Psoas muscle (tissue), 8 donors: ENCODE data around the gene MFN2. TPM values are rescaled to one million over a fixed set of nuclear protein-coding genes. Genes with fewer than 3 reads are reported as not detected.
A peak's percentile ranks its signal among the peaks of the same experiment; 100 is the strongest.

Source experiments
- ATAC-seq, 4 donors: fragments of 200-7000 bp; cut with Tn5 transposase; one replicate each; pipeline ENCODE4 v1.9.1; 2020; ENCODE audit warnings: moderate library complexity in 3 of 4, mild to moderate bottlenecking in 2 of 4
- DNase-seq, 2 donors: peaks; one replicate each; pipeline ENCODE4 v3.0.0-alpha.2; 2020
- H3K27ac ChIP-seq: fragments of 200-600 bp; one replicate; pipeline ENCODE4 v1.8.0; 2022
- H3K27me3 ChIP-seq, 3 donors: fragments of 200-600 bp in 1 of 3; one replicate each; pipeline versions ENCODE4 v1.6.1 to v1.8.0; 2013 to 2022; ENCODE audit warnings: low read length in 2 of 3, mild to moderate bottlenecking in 2 of 3, moderate library complexity in 1 of 3; ENCODE audit not compliant: insufficient read depth in 3 of 3
- H3K36me3 ChIP-seq, 2 donors: fragments of 200-600 bp in 1 of 2; one replicate each; pipeline versions ENCODE4 v1.6.1 to v1.8.0; 2013 to 2022; ENCODE audit warnings: low read depth in 1 of 2, mild to moderate bottlenecking in 1 of 2, moderate library complexity in 1 of 2; ENCODE audit not compliant: insufficient read depth in 1 of 2
- H3K4me1 ChIP-seq: fragments of 200-600 bp; one replicate; pipeline ENCODE4 v1.8.0; 2022
- H3K4me3 ChIP-seq: fragments of 200-600 bp; one replicate; pipeline ENCODE4 v1.8.0; 2022; ENCODE audit warnings: mild to moderate bottlenecking
- H3K9me3 ChIP-seq: fragments of 200-600 bp; one replicate; pipeline ENCODE4 v1.8.0; 2022
- CTCF ChIP-seq: fragments of 200-600 bp; IDR thresholded peaks from one replicate; pipeline ENCODE4 v1.8.0; 2022; ENCODE audit warnings: antibody characterized with exemption
- WGBS, 3 donors: extraction: QIAGEN DNeasy Blood & Tissue Kit; methylation state at CpG; one replicate each; pipeline versions ENCODE4 v1.1.6 to v1.1.7; 2013; 5-methylcytosine and 5-hydroxymethylcytosine counted together
- intact Hi-C, 2 donors: fragments of 100-400 bp; cut with DNase I; formaldehyde crosslinking; loops; one replicate each; pipeline versions ENCODE4 v1.11.0 to v1.14.2; 2022
- polyA plus RNA-seq, 3 donors: library from polyadenylated mRNA; stranded (reverse); fragments of 200-250 nt; gene quantifications; one replicate each; pipeline ENCODE4 v1.2.3, GENCODE V29; 2013
- total RNA-seq, 4 donors: library from RNA; stranded (reverse); fragmentation: NEBNext Ultra II Directional in 2 of 4; extraction: Animal tissue kit (Norgen Biotek cat#: 25700) in 2 of 4; gene quantifications; one replicate each; pipeline versions ENCODE4 v1.2.1 to v1.2.4, GENCODE V29; 2021 to 2023
- donor health status: healthy with polysubstance abuse.
- donor health status: DM: no; HTN: no; CAD: no; lungs with moderate emphysema.
- donor health status: Bipolar disorder and iron deficiency.
- donor health status: healthy.
- donor health status: DM: yes; HTN: yes; CAD: no.
- donor health status: DM: no; HTN: no; CAD: no.
- donor health status: DM: no; HTN: no; CAD: no.
- donor health status: DM: yes; HTN: yes; CAD: no.

The MFN2 gene
- total and polyA plus RNA-seq, 7 donors, result 163 to 542 (median 245) TPM

- TF ChIP-seq CTCF, result no peak
- H3K9me3 ChIP-seq, result no peaks in the 10 kb centered on the region
- no peaks in the 10 kb centered on the region for H3K27me3 ChIP-seq
- H3K4me1 ChIP-seq, result no peaks in the 10 kb centered on the region
- H3K36me3 ChIP-seq, result peaks cover 0 to 90% of the 10 kb centered on the region in 2 donors
- H3K27ac ChIP-seq, result no peak overlapping the region
- intact Hi-C loops, result no loop called here
- ATAC-seq (no peak), DNase-seq (no peak)
- WGBS, 3 donors, result 65 to 78% (median 74%) methylated on average over 2 to 3 of the region's 3 CpGs
- H3K4me3 ChIP-seq, result no peak overlapping the region
These were observed 16.6 kb upstream of the MFN2 start for GRCh38 chr1:11963622-11964021.

GRCh38 chr1:11964656-11965055 is 15.6 kb upstream of the MFN2 start:
- no peak for TF ChIP-seq CTCF
- no peak for DNase-seq
- 83 to 85% (median 83%) methylated on average over 12 of the region's 12 CpGs for WGBS, 3 donors

GRCh38 chr1:11967028-11967547 is 13.2 kb upstream of the MFN2 start:
- no peak overlapping the region for H3K27ac ChIP-seq
- no peaks in the 10 kb centered on the region for H3K9me3 ChIP-seq
- intact Hi-C loops, result loop anchor here (2.0 to 5.0 kb wide), 3 partner anchors 35 to 128 kb away; partner anchors contain the start of gene PLOD1 (in 1 of the 2)
- peak; percentile 62 for TF ChIP-seq CTCF
- WGBS, 3 donors, result 43 to 49% (median 43%) methylated on average over 6 of the region's 6 CpGs
- H3K4me3 ChIP-seq, result no peak overlapping the region
- no peaks in the 10 kb centered on the region for H3K27me3 ChIP-seq
- no peaks in the 10 kb centered on the region for H3K4me1 ChIP-seq
- DNase-seq (no peak), ATAC-seq (peak; percentile 82 to 89 (median 86))
- H3K36me3 ChIP-seq, result peaks cover 2 to 82% of the 10 kb centered on the region in 2 donors

More at GRCh38 chr1:11964656-11965055, 15.6 kb upstream of the MFN2 start:
- Histone ChIP-seq H3K9me3 (no peaks in the 10 kb centered on the region), H3K4me3 (no peak overlapping the region), H3K27ac (no peak overlapping the region), H3K36me3 (peaks cover 0 to 89% of the 10 kb centered on the region in 2 donors), H3K4me1 (no peaks in the 10 kb centered on the region), H3K27me3 (no peaks in the 10 kb centered on the region)
- intact Hi-C loops, result loop anchor here in 1 of 2 donors (5.0 kb wide), 1 partner anchor 32 kb away; the partner anchor contains the start of gene PLOD1
- no peak for ATAC-seq

- TF ChIP-seq CTCF, result no peak
- Histone ChIP-seq H3K27ac (no peak overlapping the region), H3K4me3 (no peak overlapping the region), H3K36me3 (peaks cover 2 to 80% of the 10 kb centered on the region in 2 donors), H3K4me1 (no peaks in the 10 kb centered on the region), H3K9me3 (no peaks in the 10 kb centered on the region), H3K27me3 (no peaks in the 10 kb centered on the region)
- 89 to 96% (median 94%) methylated on average over 15 to 17 of the region's 17 CpGs for WGBS, 3 donors
- DNase-seq (no peak), ATAC-seq (no peak)
- intact Hi-C loops, result no loop called here
These were observed 9.6 kb upstream of the MFN2 start for GRCh38 chr1:11970441-11971185.
